ENCODE data around the gene DENND4B.
"Not testable (repeated sequence)": the region's sequence is repeated elsewhere in the genome, so short reads cannot be mapped to it uniquely, and the experiment has no call there.

Gene DENND4B

GRCh38 chr1:153910560-153910959 lies 36.0 kb downstream of the DENND4B start:
- Mint-ChIP-seq H3K4me1 (ENCODE audit: low read depth) (peaks cover 45% of the 10 kb centered on the region), H3K36me3 (ENCODE audit: low read depth) (peaks cover 54% of the 10 kb centered on the region)
- not testable (repeated sequence) for H3K9me3 Mint-ChIP-seq, H3K27ac Mint-ChIP-seq, DNase-seq, H3K27me3 Mint-ChIP-seq, H3K4me3 Mint-ChIP-seq

DNA sequence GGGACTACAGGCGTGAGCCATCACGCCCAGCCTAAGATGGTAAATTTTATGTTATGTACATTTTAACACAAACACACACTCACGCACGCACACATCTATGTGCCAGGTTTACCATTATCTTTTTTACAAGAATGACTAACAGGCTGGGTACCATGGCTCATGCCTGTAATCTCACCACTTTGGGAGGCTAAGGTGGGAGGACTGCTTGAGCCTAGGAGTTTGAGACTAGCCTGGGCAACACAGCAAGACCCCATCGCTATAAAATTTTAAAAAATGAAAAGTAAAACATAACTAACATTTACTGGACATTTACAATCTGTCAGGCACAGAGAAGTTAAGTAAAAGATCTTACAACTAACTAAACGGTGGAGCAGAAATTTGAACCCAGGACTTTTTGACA lies 38.4 kb downstream of the DENND4B start:
- peaks cover 48% of the 10 kb centered on the region for H3K4me1 Mint-ChIP-seq (ENCODE audit: low read depth)
- no peak for DNase-seq
- peak overlapping the region; percentile 11 for H3K27ac Mint-ChIP-seq
- no peaks in the 10 kb centered on the region for H3K27me3 Mint-ChIP-seq
- no peaks in the 10 kb centered on the region for H3K9me3 Mint-ChIP-seq
- peaks cover 50% of the 10 kb centered on the region for H3K36me3 Mint-ChIP-seq (ENCODE audit: low read depth)
- H3K4me3 Mint-ChIP-seq = no peak overlapping the region

GRCh38 chr1:153907134-153907533 lies 39.4 kb downstream of the DENND4B start:
- Mint-ChIP-seq H3K27me3 (no peaks in the 10 kb centered on the region), H3K9me3 (no peaks in the 10 kb centered on the region), H3K4me3 (no peak overlapping the region), H3K36me3 (ENCODE audit: low read depth) (peaks cover 45% of the 10 kb centered on the region), H3K27ac (peak overlapping the region; percentile 22), H3K4me1 (ENCODE audit: low read depth) (peaks cover 44% of the 10 kb centered on the region)
- DNase-seq = no peak

DNA sequence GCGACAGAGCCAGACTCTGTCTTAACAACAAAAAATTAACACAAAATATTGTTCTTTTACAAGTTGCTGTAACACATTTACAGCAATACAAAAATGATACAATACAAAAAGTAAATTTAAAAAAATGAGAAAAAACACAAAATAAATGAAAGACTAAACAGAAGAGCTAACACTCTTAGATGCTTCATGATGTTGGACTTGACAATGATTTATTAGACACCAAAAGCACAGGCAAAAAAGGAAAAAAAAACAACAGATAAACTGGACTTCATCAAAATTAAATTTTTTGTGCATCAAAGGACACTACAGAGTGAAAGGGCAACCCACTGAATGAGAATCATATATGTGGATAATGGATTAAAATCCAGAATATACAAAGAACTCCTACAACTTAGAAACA lies 40.1 kb downstream of the DENND4B start:
- Mint-ChIP-seq H3K36me3 (ENCODE audit: low read depth) (peaks cover 40% of the 10 kb centered on the region), H3K27ac (peak overlapping the region; percentile 77), H3K4me3 (no peak overlapping the region), H3K4me1 (ENCODE audit: low read depth) (peaks cover 39% of the 10 kb centered on the region), H3K27me3 (no peaks in the 10 kb centered on the region), H3K9me3 (no peaks in the 10 kb centered on the region)
- DNase-seq = no peak

- H3K9me3 Mint-ChIP-seq, H3K27me3 Mint-ChIP-seq, H3K4me3 Mint-ChIP-seq, DNase-seq: not testable (repeated sequence)
- Mint-ChIP-seq H3K27ac (peak overlapping the region; percentile 77), H3K36me3 (ENCODE audit: low read depth) (peaks cover 39% of the 10 kb centered on the region), H3K4me1 (ENCODE audit: low read depth) (peaks cover 38% of the 10 kb centered on the region)
Measured at GRCh38 chr1:153905908-153906307, 40.6 kb downstream of the DENND4B start.

DNA sequence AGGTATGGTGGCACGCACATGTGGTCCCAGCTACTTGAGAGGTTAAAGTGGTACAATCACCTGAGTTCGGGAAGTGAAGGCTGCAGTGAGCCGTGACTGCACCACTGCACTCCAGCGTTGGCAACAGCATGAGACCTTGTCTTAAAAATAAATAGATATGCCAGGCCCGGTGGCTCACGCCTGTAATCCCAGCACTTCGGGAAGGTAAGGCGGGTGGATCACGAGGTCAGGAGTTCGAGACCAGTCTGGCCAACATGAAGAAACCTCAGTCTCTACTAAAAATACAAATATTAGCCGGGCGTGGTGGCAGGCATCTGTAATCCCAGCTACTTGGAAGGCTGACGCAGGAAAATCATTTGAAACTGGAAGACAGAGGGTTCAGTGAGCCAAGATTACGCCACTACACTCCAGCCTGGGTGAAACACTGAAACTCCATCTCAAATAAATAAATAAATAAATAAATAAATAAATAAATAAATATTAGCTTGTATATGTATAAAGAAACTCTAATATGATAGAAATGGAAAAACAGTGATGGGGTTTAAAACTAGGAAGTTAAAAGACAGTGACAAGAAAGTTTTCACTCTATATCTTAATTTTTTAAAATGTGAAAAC lies 42.6 kb downstream of the DENND4B start:
- H3K9me3 Mint-ChIP-seq = no peaks in the 10 kb centered on the region
- peak overlapping the region; percentile 64 for H3K27ac Mint-ChIP-seq
- peaks cover 44% of the 10 kb centered on the region for H3K4me1 Mint-ChIP-seq (ENCODE audit: low read depth)
- peaks cover 52% of the 10 kb centered on the region for H3K36me3 Mint-ChIP-seq (ENCODE audit: low read depth)
- no peak overlapping the region for H3K4me3 Mint-ChIP-seq
- H3K27me3 Mint-ChIP-seq = no peaks in the 10 kb centered on the region
- DNase-seq = no peak

DNA sequence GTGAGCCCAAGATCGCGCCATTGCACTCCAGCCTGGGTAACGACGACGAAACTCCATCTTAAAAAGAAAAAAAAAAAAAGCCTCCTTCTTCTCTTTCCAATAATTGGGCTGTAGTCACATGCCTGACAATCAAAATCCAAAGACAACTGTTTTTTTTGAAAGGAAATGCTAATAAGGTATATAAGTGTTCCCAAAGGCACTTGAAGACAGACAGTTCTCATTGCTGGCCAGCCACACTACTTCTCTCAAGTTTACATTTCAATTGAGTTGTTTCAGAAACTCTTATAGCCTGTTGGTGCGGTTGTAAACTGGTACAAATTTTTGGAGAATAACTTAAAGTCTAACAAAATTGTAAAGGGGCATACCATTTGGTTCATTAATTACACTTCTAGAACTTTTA lies 47.0 kb downstream of the DENND4B start:
- Mint-ChIP-seq H3K9me3 (no peaks in the 10 kb centered on the region), H3K36me3 (ENCODE audit: low read depth) (peaks cover 52% of the 10 kb centered on the region), H3K27ac (no peak overlapping the region), H3K4me3 (no peak overlapping the region), H3K4me1 (ENCODE audit: low read depth) (peaks cover 30% of the 10 kb centered on the region), H3K27me3 (no peaks in the 10 kb centered on the region)
- DNase-seq = no peak

DNA sequence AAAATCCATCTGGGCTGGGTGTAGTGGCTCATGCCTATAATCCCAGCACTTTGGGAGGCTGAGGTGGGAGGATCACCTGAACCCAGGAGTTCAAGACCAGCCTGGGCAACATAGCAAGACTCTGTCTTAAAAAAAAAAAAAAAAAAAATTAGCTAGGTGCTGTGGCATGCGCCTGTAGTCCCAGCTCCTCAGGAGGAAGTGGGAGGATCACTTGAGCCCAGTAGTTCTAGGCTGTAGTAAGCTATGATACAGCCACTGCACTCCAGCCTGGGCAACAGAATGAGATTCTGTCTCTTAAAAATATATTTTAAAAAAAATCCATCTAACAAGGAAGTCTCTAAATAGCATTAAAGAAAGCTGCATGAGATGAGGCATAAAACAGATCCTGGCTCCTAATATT lies 50.7 kb downstream of the DENND4B start:
- H3K27ac Mint-ChIP-seq = peak overlapping the region; percentile 72
- H3K36me3 Mint-ChIP-seq (ENCODE audit: low read depth) = peaks cover 71% of the 10 kb centered on the region
- H3K27me3 Mint-ChIP-seq = not testable (repeated sequence)

GRCh38 chr1:153891042-153891441 lies 55.5 kb downstream of the DENND4B start:
- H3K27ac Mint-ChIP-seq, H3K9me3 Mint-ChIP-seq, H3K4me3 Mint-ChIP-seq, DNase-seq, H3K27me3 Mint-ChIP-seq: not testable (repeated sequence)
- Mint-ChIP-seq H3K36me3 (ENCODE audit: low read depth) (peaks cover 73% of the 10 kb centered on the region), H3K4me1 (ENCODE audit: low read depth) (peaks cover 45% of the 10 kb centered on the region)

More for the DNA sequence above, 50.7 kb downstream of the DENND4B start:
- not testable (repeated sequence) for H3K4me3 Mint-ChIP-seq, DNase-seq, H3K9me3 Mint-ChIP-seq
- peaks cover 29% of the 10 kb centered on the region for H3K4me1 Mint-ChIP-seq (ENCODE audit: low read depth)

- H3K9me3 Mint-ChIP-seq = no peaks in the 10 kb centered on the region
Measured at GRCh38 chr1:153888533-153888932, 58.0 kb downstream of the DENND4B start.

DNA sequence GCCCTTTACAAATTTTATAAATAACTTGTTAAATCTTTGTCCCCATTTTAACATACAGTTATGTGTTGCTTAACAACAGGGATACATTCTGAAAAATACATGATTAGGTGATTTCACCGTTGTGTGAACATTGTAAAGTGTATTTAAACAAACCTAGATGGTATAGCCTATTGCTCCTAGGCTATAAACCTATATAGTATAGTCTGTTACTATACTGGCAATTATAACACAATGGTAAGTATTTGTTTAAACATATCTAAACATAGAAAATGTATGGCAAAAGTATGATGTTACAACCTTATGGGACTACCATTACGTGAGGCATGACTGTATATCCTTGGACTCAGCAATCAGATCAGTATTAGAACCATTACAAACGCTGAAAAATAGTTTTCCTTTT lies 60.4 kb downstream of the DENND4B start:
- H3K27ac Mint-ChIP-seq = no peak overlapping the region
- DNase-seq = no peak
- H3K4me1 Mint-ChIP-seq (ENCODE audit: low read depth) = peaks cover 45% of the 10 kb centered on the region
- H3K27me3 Mint-ChIP-seq = no peaks in the 10 kb centered on the region
- H3K9me3 Mint-ChIP-seq = no peaks in the 10 kb centered on the region
- H3K4me3 Mint-ChIP-seq = no peak overlapping the region
- peaks cover 54% of the 10 kb centered on the region for H3K36me3 Mint-ChIP-seq (ENCODE audit: low read depth)

More at GRCh38 chr1:153888533-153888932, 58.0 kb downstream of the DENND4B start:
- Mint-ChIP-seq H3K4me1 (ENCODE audit: low read depth) (peaks cover 52% of the 10 kb centered on the region), H3K27me3 (no peaks in the 10 kb centered on the region), H3K27ac (peak overlapping the region; percentile 85), H3K4me3 (peak overlapping the region; percentile 18), H3K36me3 (ENCODE audit: low read depth) (peaks cover 72% of the 10 kb centered on the region)
- DNase-seq = no peak

DNA sequence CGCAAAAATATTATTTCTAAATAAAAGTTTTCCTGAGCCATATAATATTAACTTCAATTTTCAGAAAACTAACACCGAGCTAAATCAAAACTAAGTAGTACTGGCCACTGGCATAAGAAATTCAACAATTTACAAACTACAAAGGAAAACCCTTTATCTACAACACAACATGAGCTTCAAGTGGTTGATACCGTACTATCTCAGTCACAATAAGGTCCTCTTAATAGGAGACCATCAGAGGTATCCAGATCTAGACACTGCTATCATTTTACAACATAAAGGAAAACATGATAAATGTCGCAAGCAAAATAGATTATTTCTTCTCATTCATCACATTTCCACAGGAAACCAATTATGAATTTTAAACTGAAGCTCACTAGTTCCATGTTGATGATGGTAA lies 63.3 kb downstream of the DENND4B start:
- no peak overlapping the region for H3K27ac Mint-ChIP-seq
- no peak overlapping the region for H3K4me3 Mint-ChIP-seq
- H3K36me3 Mint-ChIP-seq (ENCODE audit: low read depth) = peaks cover 37% of the 10 kb centered on the region
- H3K9me3 Mint-ChIP-seq = no peaks in the 10 kb centered on the region
- H3K4me1 Mint-ChIP-seq (ENCODE audit: low read depth) = peaks cover 33% of the 10 kb centered on the region
- H3K27me3 Mint-ChIP-seq = no peaks in the 10 kb centered on the region
- no peak for DNase-seq

GRCh38 chr1:153882296-153882912 lies 64.1 kb downstream of the DENND4B start:
- Mint-ChIP-seq H3K9me3 (no peaks in the 10 kb centered on the region), H3K36me3 (ENCODE audit: low read depth) (peaks cover 32% of the 10 kb centered on the region), H3K27ac (no peak overlapping the region), H3K27me3 (no peaks in the 10 kb centered on the region), H3K4me1 (ENCODE audit: low read depth) (peaks cover 29% of the 10 kb centered on the region), H3K4me3 (no peak overlapping the region)
- DNase-seq = no peak

- Mint-ChIP-seq H3K9me3 (no peaks in the 10 kb centered on the region), H3K4me3 (no peak overlapping the region), H3K4me1 (ENCODE audit: low read depth) (peaks cover 24% of the 10 kb centered on the region), H3K27ac (no peak overlapping the region), H3K27me3 (no peaks in the 10 kb centered on the region), H3K36me3 (ENCODE audit: low read depth) (peaks cover 25% of the 10 kb centered on the region)
- DNase-seq = no peak
Measured at GRCh38 chr1:153881751-153882150, 64.8 kb downstream of the DENND4B start.

- peak; percentile 49 for DNase-seq
- peaks cover 24% of the 10 kb centered on the region for H3K4me1 Mint-ChIP-seq (ENCODE audit: low read depth)
- H3K27me3 Mint-ChIP-seq = no peaks in the 10 kb centered on the region
- no peak overlapping the region for H3K4me3 Mint-ChIP-seq
- no peak overlapping the region for H3K27ac Mint-ChIP-seq
- H3K36me3 Mint-ChIP-seq (ENCODE audit: low read depth) = peaks cover 25% of the 10 kb centered on the region
- H3K9me3 Mint-ChIP-seq = no peaks in the 10 kb centered on the region
Measured at GRCh38 chr1:153880962-153881361, 65.6 kb downstream of the DENND4B start.
